B cell (primary cell): ENCODE data around the gene S100PBP. TPM values are rescaled to one million over a fixed set of nuclear protein-coding genes. Genes with fewer than 3 reads are reported as not detected.

Experiments
- ATAC-seq: fragments of 200-7000 bp; cut with Tn5 transposase; one replicate; pipeline ENCODE4 v1.10.0; 2021; ENCODE audit warnings: low read depth, mild to moderate bottlenecking, moderate number of reproducible peaks, moderate library complexity
- CTCF ChIA-PET: fragments of 350-600 bp; sonication (Branson Sonifier 250); formaldehyde crosslinking; loops from one replicate; lab custom pipeline; 2021; ENCODE audit warnings: antibody characterized with exemption, inconsistent platforms; lab: Charles Lee
- POLR2A ChIA-PET: fragments of 350-600 bp; sonication (Branson Sonifier 250); formaldehyde crosslinking; loops from one replicate; lab custom pipeline; 2021; ENCODE audit warnings: antibody characterized with exemption; lab: Charles Lee
- DNase-seq: peaks from one replicate; pipeline ENCODE4 v3.0.0; 2013
- H2AFZ ChIP-seq: 2 replicates; pipeline ENCODE4 v1.6.1; 2012; ENCODE audit warnings: mild to moderate bottlenecking, low read depth, low read length; ENCODE audit not compliant: insufficient read depth, poor library complexity, severe bottlenecking
- H3K27ac ChIP-seq, 2 donors: 1 replicate in 1 of 2; 2 replicates in 1 of 2; pipeline ENCODE4 v1.5.1; 2012 to 2013; ENCODE audit warnings: low read length in 2 of 2, mild to moderate bottlenecking in 2 of 2, moderate library complexity in 1 of 2
- H3K27me3 ChIP-seq, 4 experiments: fragments of 200-600 bp in 1 of 4; sonication (generic) in 1 of 4; replicated peaks in 1 of 4; 1 replicate in 2 of 4; 2 replicates in 2 of 4; pipeline versions ENCODE4 v1.6.1 to v1.7.0; 2013 to 2016; ENCODE audit warnings: low read length in 3 of 4, mild to moderate bottlenecking in 2 of 4, mixed read lengths in 1 of 4, moderate library complexity in 1 of 4; ENCODE audit not compliant: insufficient read depth in 4 of 4, control insufficient read depth in 3 of 4; ENCODE audit errors: control extremely low read depth in 1 of 4
- H3K36me3 ChIP-seq, 2 experiments: replicated peaks in 1 of 2; 1 replicate in 1 of 2; 2 replicates in 1 of 2; pipeline versions ENCODE4 v1.6.1 to v1.7.1; 2013; ENCODE audit warnings: low read length in 1 of 2; ENCODE audit not compliant: insufficient read depth in 2 of 2, control insufficient read depth in 1 of 2; ENCODE audit errors: control extremely low read depth in 1 of 2, extremely low read depth in 1 of 2
- H3K4me1 ChIP-seq, 2 donors: fragments of 200-600 bp in 1 of 2; sonication (generic) in 1 of 2; 1 replicate in 1 of 2; 2 replicates in 1 of 2; pipeline versions ENCODE4 v1.5.1 to v1.6.1; 2013 to 2017; ENCODE audit warnings: low read length in 2 of 2; ENCODE audit not compliant: control insufficient read depth in 2 of 2, insufficient read depth in 2 of 2
- H3K4me2 ChIP-seq: replicated peaks from 2 replicates; pipeline ENCODE3; 2012; ENCODE audit warnings: mild to moderate bottlenecking, low read depth, low read length; ENCODE audit not compliant: poor library complexity, severe bottlenecking
- H3K4me3 ChIP-seq, 5 experiments: fragments of 200-600 bp in 1 of 5; sonication (generic) in 1 of 5; 1 replicate in 3 of 5; 2 replicates in 2 of 5; pipeline versions ENCODE4 v1.5.1 to v1.7.0; 2011 to 2016; ENCODE audit warnings: low read length in 4 of 5, mild to moderate bottlenecking in 4 of 5, low read depth in 2 of 5, control low read depth in 1 of 5, moderate library complexity in 1 of 5; ENCODE audit not compliant: insufficient read depth in 1 of 5; ENCODE audit errors: control extremely low read depth in 1 of 5, extremely low read depth in 1 of 5
- H3K79me2 ChIP-seq: fragments of 200-600 bp; sonication (generic); one replicate; pipeline ENCODE4 v1.6.0; 2016; ENCODE audit warnings: low read length; ENCODE audit not compliant: control insufficient read depth, insufficient read depth
- H3K9ac ChIP-seq: fragments of 200-600 bp; sonication (generic); 2 replicates; pipeline ENCODE4 v1.6.1; 2017; ENCODE audit warnings: mild to moderate bottlenecking, low read length, moderate library complexity
- H3K9me3 ChIP-seq, 3 donors: one replicate each; pipeline versions ENCODE4 v1.6.1 to v1.7.1; 2013; ENCODE audit warnings: low read length in 2 of 3; ENCODE audit not compliant: control insufficient read depth in 2 of 3, insufficient read depth in 1 of 3; ENCODE audit errors: control extremely low read depth in 1 of 3
- H4K20me1 ChIP-seq: 2 replicates; pipeline ENCODE4 v1.6.0; 2012; ENCODE audit warnings: mild to moderate bottlenecking, low read length; ENCODE audit not compliant: insufficient read depth, control insufficient read depth, poor library complexity, severe bottlenecking
- H3K27ac Mint-ChIP-seq: one replicate; pipeline ENCODE4 v1.8.0; 2021; ENCODE audit warnings: mixed read lengths
- H3K27me3 Mint-ChIP-seq: one replicate; pipeline ENCODE4 v1.8.0; 2021; ENCODE audit warnings: mixed read lengths
- H3K4me1 Mint-ChIP-seq: one replicate; pipeline ENCODE4 v1.8.0; 2021; ENCODE audit warnings: mixed read lengths
- H3K4me3 Mint-ChIP-seq: one replicate; pipeline ENCODE4 v1.8.0; 2021; ENCODE audit warnings: mixed read lengths
- H3K9me3 Mint-ChIP-seq: one replicate; pipeline ENCODE4 v1.8.0; 2022; ENCODE audit warnings: mixed read lengths; ENCODE audit not compliant: insufficient read depth
- EZH2 ChIP-seq: IDR thresholded peaks from 2 replicates; pipeline ENCODE4 v1.6.1; 2012; ENCODE audit warnings: borderline replicate concordance, low read depth, mild to moderate bottlenecking, moderate library complexity, low read length; ENCODE audit not compliant: insufficient read depth, poor library complexity, severe bottlenecking
- WGBS: methylation state at CpG from one replicate; pipeline ENCODE4 v1.1.5; 2013; ENCODE audit warnings: missing lambda C conversion rate; ENCODE audit not compliant: insufficient coverage; 5-methylcytosine and 5-hydroxymethylcytosine counted together
- intact Hi-C: fragments of 100-400 bp; cut with micrococcal nuclease; formaldehyde crosslinking; loops from one replicate; pipeline ENCODE4 v1.10.0; 2022
- polyA plus RNA-seq: library from polyadenylated mRNA; depleted of rRNA; stranded (reverse); fragments of >200 nt; gene quantifications from 2 replicates; pipeline ENCODE4 v1.2.3, GENCODE V29; 2012
- total RNA-seq, 2 donors: library from RNA; stranded (reverse); fragments of 120-200 nt in 1 of 2; gene quantifications; 1 replicate in 1 of 2; 2 replicates in 1 of 2; pipeline versions ENCODE4 v1.2.3 to v1.2.4, GENCODE V29; 2013 to 2022
- TF ChIP-seq, protein P1 (sequence below): fragments of 200-600 bp; IDR thresholded peaks from one replicate; pipeline ENCODE4 v1.8.0; 2022; ENCODE audit warnings: antibody characterized with exemption, mild to moderate bottlenecking

Gene S100PBP
- total and polyA plus RNA-seq, 2 donors (not counting 1 experiment from before 2014, with no cell fraction given) = 32.5 to 94.1 TPM

DNA sequence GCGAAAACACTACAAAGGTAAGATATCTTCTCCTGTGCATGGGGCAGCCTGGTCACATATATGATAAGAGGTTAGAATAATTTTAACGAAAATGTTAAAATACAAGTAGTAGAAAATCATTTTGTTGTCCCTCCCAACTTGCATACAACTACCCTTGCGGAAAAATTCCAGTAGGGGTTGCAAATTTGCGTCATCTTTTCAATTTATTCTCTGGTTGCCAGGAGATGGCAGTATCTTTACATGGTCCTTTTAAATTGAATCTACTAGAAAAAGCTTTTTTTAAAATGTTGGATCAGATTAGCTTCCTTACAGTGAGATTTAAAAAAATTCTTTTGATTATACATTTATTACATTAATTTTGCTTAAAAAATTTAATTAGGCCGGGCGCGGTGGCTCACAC is 10.9 kb downstream of the S100PBP start:
- Mint-ChIP-seq H3K4me3 (no peak overlapping the region), H3K9me3 (no peaks in the 10 kb centered on the region), H3K27ac (no peak overlapping the region), H3K27me3 (no peaks in the 10 kb centered on the region), H3K4me1 (peaks cover 4% of the 10 kb centered on the region)
- Histone ChIP-seq H3K27ac (no peak overlapping the region), H2AFZ (no peak overlapping the region), H3K4me3 (no peak overlapping the region), H3K4me1 (no peaks in the 10 kb centered on the region), H4K20me1 (no peaks in the 10 kb centered on the region), H3K9ac (no peak overlapping the region), H3K4me2 (no peak overlapping the region), H3K27me3 (no peaks in the 10 kb centered on the region), H3K9me3 (no peaks in the 10 kb centered on the region), H3K36me3 (peaks cover 3 to 71% of the 10 kb centered on the region in 2 experiments), H3K79me2 (peaks cover 22% of the 10 kb centered on the region)
- no peak for DNase-seq
- TF ChIP-seq, protein P1, sequence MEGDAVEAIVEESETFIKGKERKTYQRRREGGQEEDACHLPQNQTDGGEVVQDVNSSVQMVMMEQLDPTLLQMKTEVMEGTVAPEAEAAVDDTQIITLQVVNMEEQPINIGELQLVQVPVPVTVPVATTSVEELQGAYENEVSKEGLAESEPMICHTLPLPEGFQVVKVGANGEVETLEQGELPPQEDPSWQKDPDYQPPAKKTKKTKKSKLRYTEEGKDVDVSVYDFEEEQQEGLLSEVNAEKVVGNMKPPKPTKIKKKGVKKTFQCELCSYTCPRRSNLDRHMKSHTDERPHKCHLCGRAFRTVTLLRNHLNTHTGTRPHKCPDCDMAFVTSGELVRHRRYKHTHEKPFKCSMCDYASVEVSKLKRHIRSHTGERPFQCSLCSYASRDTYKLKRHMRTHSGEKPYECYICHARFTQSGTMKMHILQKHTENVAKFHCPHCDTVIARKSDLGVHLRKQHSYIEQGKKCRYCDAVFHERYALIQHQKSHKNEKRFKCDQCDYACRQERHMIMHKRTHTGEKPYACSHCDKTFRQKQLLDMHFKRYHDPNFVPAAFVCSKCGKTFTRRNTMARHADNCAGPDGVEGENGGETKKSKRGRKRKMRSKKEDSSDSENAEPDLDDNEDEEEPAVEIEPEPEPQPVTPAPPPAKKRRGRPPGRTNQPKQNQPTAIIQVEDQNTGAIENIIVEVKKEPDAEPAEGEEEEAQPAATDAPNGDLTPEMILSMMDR = no peak
- TF ChIP-seq EZH2 = no peak
- ATAC-seq = no peak
- WGBS = no CpG with 5 or more reads among the region's 7 CpGs
- ChIA-PET CTCF (no interaction called here), POLR2A (no interaction called here)
- intact Hi-C loops = loop anchor here (10.0 kb wide), 1 partner anchor 46 kb away; the partner anchor contains the start of gene FNDC5

- H3K4me3 ChIP-seq = no peak overlapping the region
- DNase-seq (no peak), ATAC-seq (no peak)
- H3K27me3 ChIP-seq = no peaks in the 10 kb centered on the region
- H4K20me1 ChIP-seq = no peaks in the 10 kb centered on the region
- H3K27me3 Mint-ChIP-seq = no peaks in the 10 kb centered on the region
- H3K36me3 ChIP-seq = peaks cover 3 to 77% of the 10 kb centered on the region in 2 experiments
- H3K9ac ChIP-seq = no peak overlapping the region
- no peak for TF ChIP-seq EZH2
- TF ChIP-seq, protein P1 = no peak
- H3K27ac Mint-ChIP-seq = no peak overlapping the region
- H3K9me3 Mint-ChIP-seq = no peaks in the 10 kb centered on the region
- intact Hi-C loops = no loop called here
- H3K4me2 ChIP-seq = no peak overlapping the region
- H3K4me3 Mint-ChIP-seq = no peak overlapping the region
- H3K4me1 Mint-ChIP-seq = no peaks in the 10 kb centered on the region
- POLR2A ChIA-PET = no interaction called here
- peaks cover 10% of the 10 kb centered on the region for H3K79me2 ChIP-seq
- no peak overlapping the region for H2AFZ ChIP-seq
- CTCF ChIA-PET = no interaction called here
- H3K4me1 ChIP-seq = no peaks in the 10 kb centered on the region
- H3K27ac ChIP-seq = no peak overlapping the region
- WGBS = no CpG with 5 or more reads among the region's 6 CpGs
- no peaks in the 10 kb centered on the region for H3K9me3 ChIP-seq
Observed at GRCh38 chr1:32830092-32830852, 12.8 kb downstream of the S100PBP start.
